GM19324 (cell line): ENCODE results near the gene ARHGAP8.

Experiments
- ATAC-seq: cut with Tn5 transposase; IDR thresholded peaks from one replicate; pipeline ENCODE4 v1.9.1; 2021; ENCODE audit warnings: mild to moderate bottlenecking, moderate library complexity; ENCODE audit not compliant: unreplicated experiment, low FRiP score

ARHGAP8 gene

DNA sequence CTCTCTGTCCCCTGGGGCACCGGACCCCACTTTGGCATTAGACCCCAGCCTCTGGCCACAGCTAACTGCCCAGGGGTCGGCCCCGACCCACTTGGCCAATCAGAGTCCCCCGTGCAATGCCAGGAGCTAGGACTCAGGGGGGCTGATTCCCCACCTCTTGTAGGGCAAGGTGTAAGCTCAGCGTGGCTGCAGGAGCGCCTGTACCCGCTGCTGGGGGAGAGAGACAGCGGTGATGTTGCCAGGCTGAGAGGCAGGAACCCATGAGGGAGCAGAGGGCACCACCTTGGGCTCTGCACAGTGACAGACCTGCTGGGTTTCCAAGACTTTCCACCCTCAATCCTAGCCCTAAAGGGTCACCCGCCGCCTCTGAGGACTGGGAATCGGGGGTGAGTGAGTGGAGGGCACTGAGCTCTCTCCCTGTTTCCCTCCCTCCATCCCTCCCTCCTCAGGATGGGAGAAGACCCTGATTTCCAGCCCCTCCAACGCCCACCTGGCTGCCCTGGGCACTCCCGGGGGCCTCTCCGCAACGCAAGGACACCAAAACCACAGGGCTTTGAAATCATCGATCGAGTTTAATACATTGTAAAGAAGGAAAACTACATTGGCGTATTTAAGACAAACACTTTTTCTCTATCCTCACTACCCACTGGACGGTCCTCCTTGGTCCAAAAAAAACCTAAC, 128.4 kb downstream of the ARHGAP8 start:
- ATAC-seq: no peak

GRCh38 chr22:44881624-44882023, 129.2 kb downstream of the ARHGAP8 start:
- no peak for ATAC-seq

GRCh38 chr22:44882226-44882905, 130.0 kb downstream of the ARHGAP8 start:
- no peak for ATAC-seq

DNA sequence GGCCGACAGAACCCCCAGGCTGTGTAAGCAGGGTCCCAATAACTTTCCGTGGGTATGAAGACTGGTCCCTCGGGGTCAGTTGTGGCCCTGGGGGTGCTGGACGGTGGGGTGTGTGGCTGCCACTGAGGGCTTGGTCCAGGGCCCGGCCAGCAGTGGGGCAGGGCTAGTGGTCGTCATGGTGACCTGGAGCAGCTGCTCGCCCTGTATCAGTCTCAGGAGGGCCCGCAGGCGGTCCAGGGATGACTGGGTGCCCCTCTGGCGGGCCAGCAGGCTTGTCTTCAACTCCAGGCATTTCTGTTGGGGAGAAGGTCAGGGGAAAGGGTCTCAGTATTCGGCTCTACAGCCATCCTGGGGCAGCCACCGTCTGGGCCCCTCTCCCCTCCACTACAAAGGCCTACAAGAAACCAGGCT, 130.6 kb downstream of the ARHGAP8 start:
- no peak for ATAC-seq

GRCh38 chr22:44884562-44884961, 132.2 kb downstream of the ARHGAP8 start:
- ATAC-seq: no peak

DNA sequence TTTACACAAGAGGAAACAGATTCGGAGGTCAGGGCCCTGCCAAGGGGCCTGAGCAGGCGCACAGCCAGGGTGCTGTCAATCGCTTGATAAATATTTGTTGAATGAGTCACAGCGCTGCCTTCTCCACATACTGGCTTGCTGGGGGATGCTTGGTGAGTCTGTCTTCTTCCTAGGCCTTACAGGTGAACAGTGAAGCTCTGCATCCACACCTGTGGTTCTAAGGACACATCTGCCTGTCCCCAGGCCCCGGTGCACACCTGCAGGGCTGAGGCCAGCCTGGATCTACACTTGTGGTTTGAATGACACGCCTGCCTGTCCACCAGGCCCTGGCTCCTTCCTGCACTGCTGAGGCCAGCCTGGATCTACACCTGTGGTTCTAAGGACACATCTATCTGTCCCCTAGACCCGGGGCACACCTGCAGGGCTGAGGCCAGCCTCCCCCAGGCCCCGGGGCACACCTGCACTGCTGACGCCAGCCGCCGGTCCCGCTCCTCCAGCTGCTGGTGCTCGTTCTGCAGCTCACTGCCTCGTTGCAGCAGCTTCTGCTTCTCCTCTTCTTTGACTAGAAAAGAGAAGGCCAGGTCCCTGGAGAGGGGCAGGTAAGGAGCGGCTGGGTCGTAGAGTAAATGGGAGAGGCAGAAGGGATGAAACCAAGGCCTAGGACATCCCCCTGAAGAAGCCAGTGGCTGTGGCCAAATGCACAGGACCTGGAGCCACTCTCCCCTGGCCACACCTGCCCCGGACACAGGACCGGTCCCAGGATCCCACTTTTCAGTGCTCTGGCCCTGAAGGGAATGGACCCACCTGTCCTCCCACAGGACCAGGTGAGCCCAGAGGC, 132.8 kb downstream of the ARHGAP8 start:
- ATAC-seq: no peak

DNA sequence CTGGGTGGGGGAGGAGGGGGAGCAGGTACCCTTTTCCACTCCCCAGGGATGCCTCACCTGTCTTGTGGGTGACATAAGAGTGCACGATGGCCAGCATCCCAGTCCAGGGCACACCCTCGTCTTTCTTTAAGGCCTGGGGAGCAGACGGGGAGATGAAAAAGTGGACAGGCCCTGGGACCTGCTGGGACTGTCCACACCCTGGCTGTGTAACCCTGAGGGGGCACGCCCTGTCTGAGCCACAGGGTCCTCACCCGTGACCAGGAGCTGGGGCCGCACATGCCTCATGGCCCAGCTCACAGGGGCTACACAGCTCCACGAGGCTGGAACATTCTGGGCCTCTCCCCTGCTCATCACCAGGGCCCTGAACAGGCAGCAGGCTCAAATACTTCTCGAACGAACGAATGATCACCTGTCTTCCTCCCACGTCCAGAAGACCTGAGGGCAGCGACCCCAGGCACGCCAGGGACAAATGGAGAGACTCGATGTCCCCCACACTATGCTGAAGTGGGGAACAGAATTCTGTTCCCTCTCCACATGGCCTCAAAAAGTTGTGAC, 133.5 kb downstream of the ARHGAP8 start:
- no peak for ATAC-seq

- ATAC-seq: no peak
Observed at GRCh38 chr22:44887941-44888366, 135.6 kb downstream of the ARHGAP8 start.

GRCh38 chr22:44888491-44889254, 136.3 kb downstream of the ARHGAP8 start:
- no peak for ATAC-seq

GRCh38 chr22:44889255-44889878, 137.0 kb downstream of the ARHGAP8 start:
- ATAC-seq: no peak

DNA sequence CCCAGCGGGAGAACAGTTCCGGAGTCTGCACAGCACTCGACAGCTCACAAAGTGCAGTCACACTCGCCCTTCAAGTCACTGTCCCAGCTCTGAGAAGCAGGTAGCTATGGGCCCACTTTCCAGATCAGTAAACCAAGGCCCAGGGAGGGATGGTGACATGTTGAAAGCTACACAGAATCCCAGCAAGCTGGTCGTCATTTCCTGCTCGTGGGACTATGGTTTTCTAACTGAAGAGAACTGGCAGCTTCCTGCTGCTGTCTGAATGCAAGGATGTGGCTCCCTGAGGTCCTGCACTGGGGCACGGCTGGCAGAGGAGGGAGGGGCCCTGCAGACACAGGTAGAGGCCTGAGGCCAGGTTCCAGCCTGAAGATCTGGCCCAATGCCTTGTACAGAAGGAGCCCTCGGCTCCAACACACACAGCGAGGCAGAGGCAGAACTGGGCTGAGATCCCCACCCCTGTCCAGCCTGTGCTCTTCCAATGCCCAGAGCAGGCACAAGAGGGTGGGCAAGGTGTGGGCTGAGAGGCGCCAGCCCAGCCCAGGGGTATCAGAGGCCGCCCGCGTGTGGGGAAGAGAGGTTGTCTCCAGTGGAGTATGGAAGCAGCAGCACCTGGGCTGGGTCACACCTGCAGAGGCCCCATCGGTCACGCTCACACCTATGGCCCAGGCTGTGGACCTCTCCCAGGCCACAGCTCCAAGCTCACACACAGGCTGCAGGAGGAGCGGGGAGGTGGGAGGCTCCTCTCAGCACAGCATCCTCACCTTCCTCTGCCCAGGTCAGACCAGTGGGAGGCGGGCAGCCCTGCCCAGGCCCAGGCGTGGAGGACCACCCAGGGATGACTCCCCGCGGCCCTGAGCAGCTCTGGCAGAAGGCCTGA, 138.3 kb downstream of the ARHGAP8 start:
- ATAC-seq: no peak

DNA sequence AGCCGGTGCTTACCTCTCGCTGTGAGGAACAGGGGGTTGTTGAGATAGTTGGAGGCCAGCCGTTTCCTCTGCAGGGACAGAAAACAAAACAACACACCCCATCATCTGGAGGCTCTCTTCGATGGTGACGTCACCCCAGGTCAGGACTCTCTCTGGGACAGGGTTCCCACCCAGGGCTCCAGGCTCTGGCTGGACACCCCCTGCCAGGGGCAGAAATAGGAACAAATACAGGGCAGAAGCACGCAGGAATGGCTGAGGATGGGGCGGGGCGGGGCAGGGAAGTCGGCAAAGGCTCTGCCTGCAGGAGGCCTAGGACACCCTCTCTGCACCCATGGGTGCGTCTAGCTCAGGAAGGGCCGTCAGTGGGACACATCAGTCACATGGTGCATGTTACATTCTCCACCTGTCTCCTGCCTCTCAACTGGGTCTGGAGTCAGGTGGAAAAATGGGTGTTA, 138.9 kb downstream of the ARHGAP8 start:
- ATAC-seq: no peak

- no peak for ATAC-seq
Observed at GRCh38 chr22:44891791-44892190, 139.4 kb downstream of the ARHGAP8 start.

GRCh38 chr22:44892243-44892642, 139.9 kb downstream of the ARHGAP8 start:
- ATAC-seq: no peak

DNA sequence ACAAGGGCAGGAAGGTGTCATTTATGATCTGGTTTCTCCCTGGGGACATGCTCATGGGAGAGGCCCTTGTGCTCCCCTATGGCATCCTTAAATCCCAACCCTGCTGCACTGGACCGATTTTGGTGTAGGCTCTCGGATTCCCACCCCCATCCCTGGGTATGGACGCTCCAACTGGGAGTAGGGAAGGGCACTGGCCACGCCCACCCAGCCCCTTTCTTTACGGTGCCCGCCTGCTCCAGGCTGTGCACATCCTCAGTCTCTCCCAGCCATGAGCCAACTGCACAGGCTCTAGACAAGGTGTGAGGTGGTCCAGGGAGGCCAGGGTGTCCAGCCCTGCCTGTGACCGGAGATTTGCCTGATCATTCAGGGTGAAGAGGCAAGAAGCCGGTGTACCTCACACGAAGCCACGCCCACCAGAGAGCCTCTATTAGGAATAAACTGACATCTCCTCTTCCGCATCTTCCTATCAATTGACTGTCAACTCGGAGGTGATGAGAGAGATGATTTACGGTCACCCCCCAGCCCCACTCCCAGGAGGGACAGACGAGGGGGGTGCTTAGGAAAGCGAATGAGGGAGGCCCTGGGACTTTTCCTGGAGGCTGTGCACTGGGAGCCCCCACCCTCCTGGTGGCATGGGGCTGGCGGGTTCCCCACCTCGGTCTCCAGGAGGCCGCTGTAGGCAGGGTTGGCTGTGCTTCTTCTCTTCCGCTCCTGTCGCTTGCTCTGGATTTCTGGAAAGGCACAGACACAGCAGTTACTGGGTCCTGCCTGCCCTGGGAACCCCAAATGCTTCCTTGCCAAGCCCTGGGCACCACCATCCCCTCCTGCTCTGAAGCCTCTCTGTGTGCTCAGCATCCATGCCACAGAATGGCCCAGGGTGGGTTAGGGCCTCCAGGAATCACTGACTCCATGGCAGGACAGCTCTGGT, 140.7 kb downstream of the ARHGAP8 start:
- no peak for ATAC-seq

DNA sequence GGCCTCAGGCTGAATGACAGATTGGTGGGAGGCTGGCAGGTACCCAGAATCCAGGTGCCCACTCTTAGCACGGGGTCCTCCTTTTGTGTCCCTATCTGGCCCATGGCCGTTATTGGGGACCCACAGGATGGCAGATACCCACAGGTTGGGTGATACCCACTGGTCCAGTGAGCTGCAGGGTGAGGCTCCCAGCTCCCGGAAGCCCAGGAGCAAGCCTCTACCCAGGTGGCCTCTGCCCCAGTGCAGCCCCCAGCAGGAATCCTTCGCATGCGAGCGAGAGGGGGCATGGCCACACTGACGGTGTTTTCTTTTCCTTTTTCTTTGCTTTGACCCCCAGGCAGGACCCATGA, 141.3 kb downstream of the ARHGAP8 start:
- no peak for ATAC-seq

- ATAC-seq: no peak
Observed at GRCh38 chr22:44894321-44894720, 141.9 kb downstream of the ARHGAP8 start.

GRCh38 chr22:44894782-44895181, 142.4 kb downstream of the ARHGAP8 start:
- no peak for ATAC-seq
